Lung (tissue), 12 donors: Measurements from ENCODE around the gene YEATS2. TPM values are rescaled to one million over a fixed set of nuclear protein-coding genes. Genes with fewer than 3 reads are reported as not detected.
"Not testable (repeated sequence)": the region's sequence is repeated elsewhere in the genome, so short reads cannot be mapped to it uniquely, and the experiment has no call there.

Experiments
- ATAC-seq: fragments of 200-7000 bp; cut with Tn5 transposase; one replicate; pipeline ENCODE4 v1.9.1; 2020; ENCODE audit warnings: moderate number of reproducible peaks; ENCODE audit not compliant: insufficient read depth, low FRiP score
- DNase-seq, 3 donors: peaks; one replicate each; pipeline ENCODE4 v3.0.0-alpha.2; 2013 to 2017
- H3K27ac ChIP-seq, 2 donors: one replicate each; pipeline ENCODE4 v1.5.1; 2013; ENCODE audit warnings: mild to moderate bottlenecking in 2 of 2, moderate library complexity in 2 of 2, control low read depth in 1 of 2, inconsistent platforms in 1 of 2, low read depth in 1 of 2, low read length in 1 of 2
- H3K27me3 ChIP-seq, 3 donors: one replicate each; pipeline ENCODE4 v1.5.1; 2013; ENCODE audit warnings: low read length in 2 of 3; ENCODE audit not compliant: control insufficient read depth in 3 of 3, insufficient read depth in 3 of 3
- H3K36me3 ChIP-seq, 4 donors: one replicate each; pipeline ENCODE4 v1.5.1; 2013; ENCODE audit warnings: low read length in 4 of 4, mild to moderate bottlenecking in 1 of 4, moderate library complexity in 1 of 4; ENCODE audit not compliant: control insufficient read depth in 4 of 4, insufficient read depth in 4 of 4
- H3K4me1 ChIP-seq, 5 donors: one replicate each; pipeline ENCODE4 v1.5.1; 2013; ENCODE audit warnings: low read length in 5 of 5, mild to moderate bottlenecking in 2 of 5, moderate library complexity in 1 of 5; ENCODE audit not compliant: control insufficient read depth in 5 of 5, insufficient read depth in 5 of 5
- H3K4me3 ChIP-seq: one replicate; pipeline ENCODE4 v1.5.1; 2013; ENCODE audit warnings: mild to moderate bottlenecking, control low read depth, moderate library complexity
- H3K9ac ChIP-seq, 2 donors: one replicate each; pipeline ENCODE4 v1.5.1; 2013; ENCODE audit warnings: low read length in 2 of 2, control low read depth in 1 of 2; ENCODE audit not compliant: insufficient read depth in 1 of 2
- H3K9me3 ChIP-seq, 4 donors: one replicate each; pipeline ENCODE4 v1.5.1; 2013; ENCODE audit warnings: low read length in 3 of 4, mild to moderate bottlenecking in 1 of 4, moderate library complexity in 1 of 4; ENCODE audit not compliant: control insufficient read depth in 4 of 4, insufficient read depth in 3 of 4
- WGBS, 2 donors: extraction: QIAGEN DNeasy Blood & Tissue Kit; methylation state at CpG; one replicate each; pipeline ENCODE4 v1.1.7; 2013; 5-methylcytosine and 5-hydroxymethylcytosine counted together
- polyA plus RNA-seq, 2 donors: library from polyadenylated mRNA; stranded (reverse); fragments of 200-250 nt; gene quantifications; one replicate each; pipeline ENCODE4 v1.2.1, GENCODE V29; 2013
- total RNA-seq, 2 donors: library from RNA; depleted of rRNA in 1 of 2; stranded (reverse); fragments of >200 nt in 1 of 2; gene quantifications; one replicate each; pipeline ENCODE4 v1.2.1, GENCODE V29; 2014 to 2021
- TF ChIP-seq, protein P1 (sequence below): IDR thresholded peaks from 2 replicates; pipeline ENCODE4 v1.5.1; 2012; ENCODE audit warnings: mild to moderate bottlenecking; ENCODE audit errors: control extremely low read depth, extremely low read depth
- donor health status: control.
- donor health status: control.
- donor health status: Bipolar disorder and iron deficiency.
- donor health status: healthy.
- donor health status: DM: yes; HTN: yes; CAD: no.

Gene YEATS2
- total and polyA plus RNA-seq, 4 donors, result 9.6 to 42.9 (median 18.9) TPM

DNA sequence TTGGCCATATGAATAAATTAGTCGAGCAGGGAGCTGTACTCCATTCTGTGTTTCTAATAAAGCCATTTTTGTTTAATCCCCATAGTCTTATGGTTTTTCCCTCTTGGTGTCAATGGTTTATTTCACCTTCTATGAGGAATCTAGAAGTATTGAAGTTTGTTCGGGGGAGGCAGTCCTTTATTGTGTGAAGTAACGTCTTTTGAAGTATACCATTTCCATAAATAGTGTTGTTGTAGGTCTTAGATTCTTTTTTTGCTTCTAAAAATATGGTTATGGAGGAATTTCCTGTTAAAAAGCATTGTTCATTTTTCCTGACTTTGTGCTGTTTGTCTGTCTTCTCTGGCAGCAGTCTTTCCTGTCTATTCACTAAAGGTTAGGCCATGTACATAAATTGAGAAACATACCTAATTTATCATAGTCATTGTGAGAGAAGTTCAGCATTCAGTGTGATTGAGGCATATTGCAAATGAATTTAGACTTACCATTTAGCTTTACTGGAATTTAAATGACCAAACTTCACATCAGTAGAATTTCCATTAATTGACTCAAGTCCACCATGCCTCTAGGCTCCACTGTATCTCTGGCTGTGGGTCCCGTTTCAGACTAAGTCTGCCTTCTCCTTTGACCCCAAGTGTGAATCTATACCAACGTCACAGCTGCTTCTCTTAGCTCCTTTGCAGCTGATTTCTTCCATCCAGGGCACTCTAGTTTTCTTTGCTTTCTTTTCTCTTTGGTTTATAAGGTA is 37.3 kb downstream of the YEATS2 start:
- Histone ChIP-seq H3K9me3 (no peaks in the 10 kb centered on the region), H3K9ac (no peak overlapping the region), H3K27ac (no peak overlapping the region), H3K4me3 (no peak overlapping the region), H3K4me1 (peaks cover 0 to 3% (median 0%) of the 10 kb centered on the region in 5 donors), H3K27me3 (no peaks in the 10 kb centered on the region), H3K36me3 (peaks cover 9 to 33% (median 14%) of the 10 kb centered on the region in 4 donors)
- TF ChIP-seq, protein P1, sequence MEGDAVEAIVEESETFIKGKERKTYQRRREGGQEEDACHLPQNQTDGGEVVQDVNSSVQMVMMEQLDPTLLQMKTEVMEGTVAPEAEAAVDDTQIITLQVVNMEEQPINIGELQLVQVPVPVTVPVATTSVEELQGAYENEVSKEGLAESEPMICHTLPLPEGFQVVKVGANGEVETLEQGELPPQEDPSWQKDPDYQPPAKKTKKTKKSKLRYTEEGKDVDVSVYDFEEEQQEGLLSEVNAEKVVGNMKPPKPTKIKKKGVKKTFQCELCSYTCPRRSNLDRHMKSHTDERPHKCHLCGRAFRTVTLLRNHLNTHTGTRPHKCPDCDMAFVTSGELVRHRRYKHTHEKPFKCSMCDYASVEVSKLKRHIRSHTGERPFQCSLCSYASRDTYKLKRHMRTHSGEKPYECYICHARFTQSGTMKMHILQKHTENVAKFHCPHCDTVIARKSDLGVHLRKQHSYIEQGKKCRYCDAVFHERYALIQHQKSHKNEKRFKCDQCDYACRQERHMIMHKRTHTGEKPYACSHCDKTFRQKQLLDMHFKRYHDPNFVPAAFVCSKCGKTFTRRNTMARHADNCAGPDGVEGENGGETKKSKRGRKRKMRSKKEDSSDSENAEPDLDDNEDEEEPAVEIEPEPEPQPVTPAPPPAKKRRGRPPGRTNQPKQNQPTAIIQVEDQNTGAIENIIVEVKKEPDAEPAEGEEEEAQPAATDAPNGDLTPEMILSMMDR, result no peak
- no peak for ATAC-seq
- WGBS, 2 donors, result 76 to 86% methylated on average over 5 of the region's 5 CpGs
- no peak for DNase-seq

DNA sequence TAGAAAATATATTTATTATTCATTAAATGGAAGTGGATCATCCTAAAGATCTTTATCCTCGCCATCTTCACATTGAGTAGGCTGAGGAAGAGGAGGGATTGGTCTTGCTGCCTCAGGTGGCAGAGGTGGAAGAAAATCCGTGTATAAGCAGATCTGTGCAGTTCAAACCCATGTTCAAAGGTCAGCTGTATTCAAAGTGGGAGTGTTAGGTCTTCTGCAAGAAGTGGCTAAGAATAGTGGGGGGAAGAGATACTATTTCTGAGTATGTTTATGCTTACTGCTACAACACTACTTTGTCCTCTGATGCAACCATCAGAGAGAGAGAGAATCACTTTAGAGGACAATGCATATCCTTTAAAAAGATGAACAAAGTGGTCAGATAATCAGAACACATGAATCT is 39.5 kb downstream of the YEATS2 start:
- Histone ChIP-seq H3K27ac (no peak overlapping the region), H3K36me3 (peaks cover 8 to 33% (median 14%) of the 10 kb centered on the region in 4 donors), H3K27me3 (no peaks in the 10 kb centered on the region), H3K4me1 (peaks cover 0 to 3% (median 0%) of the 10 kb centered on the region in 5 donors), H3K9me3 (no peaks in the 10 kb centered on the region), H3K4me3 (no peak overlapping the region), H3K9ac (no peak overlapping the region)
- WGBS, 2 donors, result 87 to 91% methylated on average over 2 of the region's 2 CpGs
- ATAC-seq (no peak), DNase-seq (no peak)
- TF ChIP-seq, protein P1, result no peak

DNA sequence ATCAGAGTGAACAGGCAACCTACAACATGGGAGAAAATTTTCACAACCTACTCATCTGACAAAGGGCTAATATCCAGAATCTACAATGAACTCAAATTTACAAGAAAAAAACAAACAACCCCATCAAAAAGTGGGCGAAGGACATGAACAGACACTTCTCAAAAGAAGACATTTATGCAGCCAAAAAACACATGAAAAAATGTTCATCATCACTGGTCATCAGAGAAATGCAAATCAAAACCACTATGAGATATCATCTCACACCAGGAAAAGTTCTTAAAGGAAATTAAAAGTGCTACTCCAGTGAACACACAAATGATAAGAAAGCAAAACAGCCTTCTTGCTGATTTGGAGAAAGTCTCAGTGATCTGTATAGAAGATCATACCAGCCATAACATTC is 42.6 kb downstream of the YEATS2 start:
- H3K27me3 ChIP-seq, DNase-seq, H3K9ac ChIP-seq, H3K9me3 ChIP-seq, H3K4me3 ChIP-seq, H3K4me1 ChIP-seq, ATAC-seq, H3K27ac ChIP-seq: not testable (repeated sequence)
- peaks cover 5 to 14% (median 12%) of the 10 kb centered on the region in 4 donors for H3K36me3 ChIP-seq
- 75% methylated on average over 1 of the region's 1 CpG; no CpG with 5 or more reads in 1 of the 2 donors for WGBS, 2 donors

GRCh38 chr3:183743231-183743630 is 45.6 kb downstream of the YEATS2 start:
- Histone ChIP-seq H3K9me3 (no peaks in the 10 kb centered on the region), H3K4me3 (no peak overlapping the region), H3K4me1 (peaks cover 0 to 2% (median 0%) of the 10 kb centered on the region in 5 donors), H3K9ac (no peak overlapping the region), H3K36me3 (peaks cover 3 to 11% (median 4%) of the 10 kb centered on the region in 4 donors), H3K27me3 (no peaks in the 10 kb centered on the region), H3K27ac (no peak overlapping the region)
- DNase-seq (no peak), ATAC-seq (no peak)
- 92 to 94% methylated on average over 7 of the region's 7 CpGs for WGBS, 2 donors
- TF ChIP-seq, protein P1, result no peak
